Measurements from ENCODE around the gene ATP11C. TPM values are rescaled to one million over a fixed set of nuclear protein-coding genes. Genes with fewer than 3 reads are reported as not detected.
"Not testable (repeated sequence)": the region's sequence is repeated elsewhere in the genome, so short reads cannot be mapped to it uniquely, and the experiment has no call there.

ATP11C gene
- total and polyA plus RNA-seq, 2 experiments from 2014 or later = 8.5 to 22.3 TPM

- H3K9me2 ChIP-seq (replicated peaks; ENCODE audit: insufficient read depth) = no peaks in the 10 kb centered on the region
- H3K4me1 ChIP-seq (ENCODE audit: insufficient read depth) = no peaks in the 10 kb centered on the region
- no peak for TF ChIP-seq EZH2 (IDR thresholded peaks at IDR 0.05; ENCODE audit: borderline replicate concordance)
- no peaks in the 10 kb centered on the region for H3K36me3 ChIP-seq (replicated peaks; ENCODE audit: insufficient read depth, low read depth)
- H3K27ac ChIP-seq = no peak overlapping the region
- H2AFZ ChIP-seq = no peak overlapping the region
- 67% methylated on average over 4 of the region's 4 CpGs for WGBS (ENCODE audit: low lambda C conversion rate, missing lambda C conversion rate)
- H3K9me3 ChIP-seq (ENCODE audit: low read depth) = no peaks in the 10 kb centered on the region
- H4K20me1 ChIP-seq (ENCODE audit: insufficient read depth, poor library complexity, severe bottlenecking) = no peaks in the 10 kb centered on the region
- DNase-seq (ENCODE audit: low spot score) = no peak
- H3K4me2 ChIP-seq = no peak overlapping the region
- no peak overlapping the region for H3K4me3 ChIP-seq
- no peaks in the 10 kb centered on the region for H3K79me2 ChIP-seq
- no peaks in the 10 kb centered on the region for H3K27me3 ChIP-seq
Observed at GRCh38 chrX:139967300-139967699, 34.4 kb upstream of the ATP11C start.

DNA sequence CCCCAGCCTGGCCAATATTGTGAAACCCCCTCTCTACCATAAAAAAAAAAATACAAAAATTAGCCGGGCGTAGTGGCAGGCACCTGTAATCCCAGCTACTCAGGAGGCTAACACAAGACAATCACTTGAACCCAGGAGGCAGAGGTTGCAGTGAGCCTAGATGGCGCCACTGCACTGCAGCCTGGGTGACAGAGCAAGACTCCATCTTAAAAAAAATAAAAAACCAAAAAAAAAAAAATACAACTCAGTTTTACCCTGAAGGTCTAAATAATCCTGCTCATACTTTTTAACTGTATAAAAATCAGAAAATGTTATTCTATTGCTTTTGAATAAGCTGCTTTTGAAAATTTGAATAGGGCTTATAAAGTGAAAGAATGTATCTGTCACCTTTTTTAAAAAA lies 33.3 kb upstream of the ATP11C start:
- DNase-seq (ENCODE audit: low spot score); H2AFZ ChIP-seq; H3K36me3 ChIP-seq (replicated peaks; ENCODE audit: insufficient read depth, low read depth); H3K9me3 ChIP-seq (ENCODE audit: low read depth); H3K79me2 ChIP-seq; H3K27me3 ChIP-seq; H4K20me1 ChIP-seq (ENCODE audit: insufficient read depth, poor library complexity, severe bottlenecking); H3K4me1 ChIP-seq (ENCODE audit: insufficient read depth); H3K27ac ChIP-seq; H3K4me2 ChIP-seq; H3K4me3 ChIP-seq; H3K9me2 ChIP-seq (replicated peaks; ENCODE audit: insufficient read depth): not testable (repeated sequence)
- WGBS (ENCODE audit: low lambda C conversion rate, missing lambda C conversion rate) = 64% methylated on average over 3 of the region's 3 CpGs

- no peaks in the 10 kb centered on the region for H3K4me1 ChIP-seq (ENCODE audit: insufficient read depth)
- no peaks in the 10 kb centered on the region for H3K27me3 ChIP-seq
- no peaks in the 10 kb centered on the region for H3K9me3 ChIP-seq (ENCODE audit: low read depth)
- no peak within 1 kb of the TSS for H2AFZ ChIP-seq
- H3K27ac ChIP-seq = no peak within 1 kb of the TSS
- DNase-seq (ENCODE audit: low spot score) = no peak
- H3K79me2 ChIP-seq = no peaks in the 10 kb centered on the region
- 86% methylated on average over 7 of the region's 7 CpGs for WGBS (ENCODE audit: low lambda C conversion rate, missing lambda C conversion rate)
- no peaks in the 10 kb centered on the region for H3K36me3 ChIP-seq (replicated peaks; ENCODE audit: insufficient read depth, low read depth)
- no peak within 1 kb of the TSS for H3K4me3 ChIP-seq
- TF ChIP-seq EZH2phosphoT487 (IDR thresholded peaks at IDR 0.05; ENCODE audit: low read depth, severe bottlenecking, unreplicated experiment) = no peak
- no peak for TF ChIP-seq EZH2 (IDR thresholded peaks at IDR 0.05; ENCODE audit: borderline replicate concordance)
- no peak for TF ChIP-seq CTCF (IDR thresholded peaks at IDR 0.05; ENCODE audit: poor library complexity)
- H4K20me1 ChIP-seq (ENCODE audit: insufficient read depth, poor library complexity, severe bottlenecking) = no peaks in the 10 kb centered on the region
- no peak within 1 kb of the TSS for H3K4me2 ChIP-seq
- H3K9me2 ChIP-seq (replicated peaks; ENCODE audit: insufficient read depth) = no peaks in the 10 kb centered on the region
Observed at GRCh38 chrX:139965421-139965820, 32.6 kb upstream of the ATP11C start, which contains the start of gene CXorf66. Gene CXorf66, minus strand, starts transcription at chrX:139965521. Its CDS starts 25 bp downstream, at chrX:139965496.

DNA sequence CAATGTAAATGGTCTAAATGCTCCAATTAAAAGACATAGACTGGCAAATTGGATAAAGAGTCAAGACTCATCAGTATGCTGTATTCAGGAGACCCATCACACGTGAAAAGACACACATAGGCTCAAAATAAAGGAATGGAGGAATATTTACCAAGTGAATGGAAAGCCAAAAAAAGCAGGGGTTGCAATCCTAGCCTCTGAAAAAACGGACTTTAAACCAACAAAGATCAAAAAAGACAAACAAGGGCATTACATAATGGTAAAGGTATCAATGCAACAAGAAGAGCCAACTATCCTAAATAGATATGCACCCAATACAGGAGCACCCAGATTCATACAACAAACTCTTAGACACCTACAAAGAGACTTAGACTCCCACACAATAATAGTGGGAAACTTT lies 28.2 kb upstream of the ATP11C start:
- H2AFZ ChIP-seq; H3K4me3 ChIP-seq; H3K4me1 ChIP-seq (ENCODE audit: insufficient read depth); H3K27me3 ChIP-seq; H3K36me3 ChIP-seq (replicated peaks; ENCODE audit: insufficient read depth, low read depth); H3K9me3 ChIP-seq (ENCODE audit: low read depth); H3K27ac ChIP-seq; H3K4me2 ChIP-seq; H3K9me2 ChIP-seq (replicated peaks; ENCODE audit: insufficient read depth); H3K79me2 ChIP-seq; H4K20me1 ChIP-seq (ENCODE audit: insufficient read depth, poor library complexity, severe bottlenecking); DNase-seq (ENCODE audit: low spot score): not testable (repeated sequence)
- WGBS (ENCODE audit: low lambda C conversion rate, missing lambda C conversion rate) = 37% methylated on average over 2 of the region's 2 CpGs

DNA sequence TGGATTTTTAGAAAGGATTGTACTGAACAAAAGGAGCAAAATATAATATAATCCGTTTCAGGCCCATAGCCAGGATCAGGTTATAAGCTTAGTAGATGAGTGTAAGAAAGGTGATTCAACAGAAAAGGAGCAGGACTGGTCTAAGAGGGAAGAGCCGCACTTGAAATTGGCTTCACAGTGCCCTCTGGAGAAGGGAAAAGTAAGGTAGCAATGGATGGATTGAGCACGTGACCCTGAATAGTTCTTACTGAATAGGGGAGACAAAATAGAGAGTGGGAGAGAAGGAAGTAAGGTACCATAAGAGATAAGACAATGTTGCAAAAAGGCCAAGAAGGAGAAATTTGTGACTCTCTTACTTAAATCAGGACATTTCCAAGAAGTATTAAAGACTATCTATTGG lies 16.9 kb upstream of the ATP11C start:
- Histone ChIP-seq H3K27me3 (no peaks in the 10 kb centered on the region), H2AFZ (no peak overlapping the region), H3K9me2 (replicated peaks; ENCODE audit: insufficient read depth) (no peaks in the 10 kb centered on the region), H3K27ac (no peak overlapping the region), H3K79me2 (no peaks in the 10 kb centered on the region), H3K4me1 (ENCODE audit: insufficient read depth) (no peaks in the 10 kb centered on the region), H3K4me2 (no peak overlapping the region), H3K4me3 (no peak overlapping the region), H4K20me1 (ENCODE audit: insufficient read depth, poor library complexity, severe bottlenecking) (no peaks in the 10 kb centered on the region), H3K36me3 (replicated peaks; ENCODE audit: insufficient read depth, low read depth) (no peaks in the 10 kb centered on the region), H3K9me3 (ENCODE audit: low read depth) (no peaks in the 10 kb centered on the region)
- 53% methylated on average over 3 of the region's 3 CpGs for WGBS (ENCODE audit: low lambda C conversion rate, missing lambda C conversion rate)
- TF ChIP-seq CTCF (IDR thresholded peaks at IDR 0.05; ENCODE audit: poor library complexity) (no peak), EZH2phosphoT487 (IDR thresholded peaks at IDR 0.05; ENCODE audit: low read depth, severe bottlenecking, unreplicated experiment) (no peak), EZH2 (IDR thresholded peaks at IDR 0.05; ENCODE audit: borderline replicate concordance) (no peak)
- DNase-seq (ENCODE audit: low spot score) = no peak

Data from hepatocyte (in vitro differentiated cells).